ENCODE measurements around the gene MRPS21.

The MRPS21 gene

GRCh38 chr1:150283260-150283659 lies 10.4 kb upstream of the MRPS21 start:
- DNase-seq (ENCODE audit: extremely low spot score): no peak
- POLR2A ChIA-PET: no interaction called here
- CTCF ChIA-PET: interaction anchor here (0.6 to 0.8 kb wide), 2 partner anchors 27 to 85 kb away, joined by 3 to 5 read pairs; no protein-coding TSS in a partner anchor
- TF ChIP-seq L3MBTL2 (conservative IDR thresholded peaks at IDR 0.05) (no peak), ARNT (IDR thresholded peaks at IDR 0.05) (no peak), LEF1 (IDR thresholded peaks at IDR 0.05; ENCODE audit: borderline replicate concordance) (no peak), NFRKB (IDR thresholded peaks at IDR 0.05) (no peak), CTBP1 (IDR thresholded peaks at IDR 0.05; ENCODE audit: borderline replicate concordance) (no peak), FOXK2 (IDR thresholded peaks at IDR 0.05) (no peak), SUZ12 (IDR thresholded peaks at IDR 0.05) (no peak), TARDBP (IDR thresholded peaks at IDR 0.05) (no peak), HDGF (IDR thresholded peaks at IDR 0.05; ENCODE audit: borderline replicate concordance) (no peak), SP1 (IDR thresholded peaks at IDR 0.05) (no peak), PKNOX1 (IDR thresholded peaks at IDR 0.05) (no peak), ELF4 (IDR thresholded peaks at IDR 0.05) (no peak), FOXM1 (IDR thresholded peaks at IDR 0.05; ENCODE audit: borderline replicate concordance) (no peak), FOXA1 (IDR thresholded peaks at IDR 0.05) (no peak), BHLHE40 (IDR thresholded peaks at IDR 0.05; ENCODE audit: borderline replicate concordance) (no peak), ZNF384 (IDR thresholded peaks at IDR 0.05) (no peak)

GRCh38 chr1:150288382-150288781 lies 5.3 kb upstream of the MRPS21 start:
- TF ChIP-seq FOXA1 (IDR thresholded peaks at IDR 0.05): no peak
- TF ChIP-seq ZNF384 (IDR thresholded peaks at IDR 0.05): no peak
- TF ChIP-seq SP1 (IDR thresholded peaks at IDR 0.05): no peak
- no peak for TF ChIP-seq ARNT (IDR thresholded peaks at IDR 0.05)
- no peak for TF ChIP-seq BHLHE40 (IDR thresholded peaks at IDR 0.05; ENCODE audit: borderline replicate concordance)
- TF ChIP-seq LEF1 (IDR thresholded peaks at IDR 0.05; ENCODE audit: borderline replicate concordance): no peak
- TF ChIP-seq PKNOX1 (IDR thresholded peaks at IDR 0.05): no peak
- TF ChIP-seq NFRKB (IDR thresholded peaks at IDR 0.05): no peak
- TF ChIP-seq HDGF (IDR thresholded peaks at IDR 0.05; ENCODE audit: borderline replicate concordance): no peak
- no peak for TF ChIP-seq FOXM1 (IDR thresholded peaks at IDR 0.05; ENCODE audit: borderline replicate concordance)
- TF ChIP-seq ELF4 (IDR thresholded peaks at IDR 0.05): no peak
- TF ChIP-seq CTBP1 (IDR thresholded peaks at IDR 0.05; ENCODE audit: borderline replicate concordance): no peak
- TF ChIP-seq FOXK2 (IDR thresholded peaks at IDR 0.05): no peak
- no peak for TF ChIP-seq SUZ12 (IDR thresholded peaks at IDR 0.05)
- TF ChIP-seq L3MBTL2 (conservative IDR thresholded peaks at IDR 0.05): no peak
- no peak for DNase-seq (ENCODE audit: extremely low spot score)
- ChIA-PET CTCF (no interaction called here), POLR2A (interaction anchor here (1.4 to 1.6 kb wide), 2 partner anchors 33 kb away, joined by 3 to 4 read pairs; partner anchors contain the start of gene PRPF3)

DNA sequence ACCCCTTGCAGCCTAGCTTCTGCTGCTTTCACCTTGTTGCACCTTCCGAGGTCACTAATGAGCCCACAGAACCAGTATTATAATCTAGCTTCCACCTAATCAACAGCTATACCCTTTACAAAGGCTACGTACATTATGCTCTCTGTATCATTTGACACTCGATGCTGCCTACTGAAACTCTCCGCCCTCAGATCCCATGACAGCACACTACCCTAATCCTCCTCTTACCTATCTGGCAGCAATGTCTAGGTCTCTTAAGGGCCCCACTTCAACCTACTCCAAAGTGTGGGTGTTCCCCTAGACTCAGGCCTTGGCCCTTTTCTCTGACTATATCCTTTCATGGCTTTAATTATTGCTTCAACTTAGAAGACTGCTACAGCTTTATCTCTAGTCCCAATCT lies 4.8 kb upstream of the MRPS21 start:
- TF ChIP-seq NFRKB (IDR thresholded peaks at IDR 0.05) (no peak), FOXK2 (IDR thresholded peaks at IDR 0.05) (no peak), FOXM1 (IDR thresholded peaks at IDR 0.05; ENCODE audit: borderline replicate concordance) (no peak), SUZ12 (IDR thresholded peaks at IDR 0.05) (no peak), ARNT (IDR thresholded peaks at IDR 0.05) (no peak), PKNOX1 (IDR thresholded peaks at IDR 0.05) (no peak)
- CTCF ChIA-PET: no interaction called here
- no peak for DNase-seq (ENCODE audit: extremely low spot score)
- POLR2A ChIA-PET: interaction anchor here (1.6 kb wide), 1 partner anchor 33 kb away, joined by 3 read pairs; the partner anchor contains the start of gene PRPF3

DNA sequence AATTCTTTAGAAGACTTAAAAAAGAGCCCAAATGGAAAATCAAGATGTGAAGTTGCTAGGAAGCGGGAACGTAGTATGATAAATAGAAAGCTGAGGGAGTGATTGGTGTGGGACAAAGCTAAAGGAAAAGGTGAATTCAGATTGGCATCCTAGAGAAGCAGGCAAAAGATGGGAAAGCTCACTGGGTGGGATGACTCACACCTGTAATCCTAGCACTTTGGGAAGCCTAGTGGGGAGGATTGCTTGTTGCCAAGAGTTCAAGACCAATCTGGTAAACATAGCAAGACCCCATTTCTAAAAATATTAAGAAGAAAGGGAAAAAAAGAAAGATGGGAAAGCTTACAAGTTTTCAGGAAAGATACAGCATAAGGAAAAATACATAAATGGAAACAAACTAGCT lies 1.8 kb downstream of the MRPS21 start:
- ChIA-PET CTCF (no interaction called here), POLR2A (interaction anchor here (0.8 to 1.6 kb wide), 4 partner anchors 8 to 35 kb away, joined by 3 to 4 read pairs (median 4); partner anchors contain the start of gene C1orf54)
- TF ChIP-seq LEF1 (IDR thresholded peaks at IDR 0.05; ENCODE audit: borderline replicate concordance) (no peak), CTBP1 (IDR thresholded peaks at IDR 0.05; ENCODE audit: borderline replicate concordance) (no peak), FOXA1 (IDR thresholded peaks at IDR 0.05) (no peak)
- no peak for DNase-seq (ENCODE audit: extremely low spot score)

DNA sequence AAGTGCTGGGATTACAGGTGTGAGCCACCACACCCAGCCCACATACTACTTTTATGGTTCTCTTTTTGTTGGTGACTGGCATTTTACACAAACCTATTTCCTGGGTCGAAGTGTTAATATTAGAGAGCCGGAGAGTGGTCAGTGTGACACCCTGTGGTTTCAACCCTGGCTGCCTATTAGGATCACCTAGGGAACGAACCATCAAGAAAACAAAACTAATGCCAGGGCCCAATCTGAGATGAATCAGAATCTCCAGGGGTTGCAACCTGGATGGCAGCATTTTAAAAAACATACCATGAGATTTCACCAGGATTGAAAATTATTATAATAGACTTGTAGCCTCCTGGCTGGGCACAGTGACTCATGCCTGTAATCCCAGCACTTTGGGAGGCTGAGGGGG lies 6.1 kb downstream of the MRPS21 start:
- ChIA-PET POLR2A (no interaction called here), CTCF (no interaction called here)
- TF ChIP-seq SP1 (IDR thresholded peaks at IDR 0.05) (no peak), L3MBTL2 (conservative IDR thresholded peaks at IDR 0.05) (no peak), HDGF (IDR thresholded peaks at IDR 0.05; ENCODE audit: borderline replicate concordance) (no peak), PKNOX1 (IDR thresholded peaks at IDR 0.05) (no peak), BHLHE40 (IDR thresholded peaks at IDR 0.05; ENCODE audit: borderline replicate concordance) (no peak)
- no peak for DNase-seq (ENCODE audit: extremely low spot score)

- no peak for DNase-seq (ENCODE audit: extremely low spot score)
- TF ChIP-seq FOXK2 (IDR thresholded peaks at IDR 0.05) (no peak), SP1 (IDR thresholded peaks at IDR 0.05) (no peak), ARNT (IDR thresholded peaks at IDR 0.05) (no peak), NFRKB (IDR thresholded peaks at IDR 0.05) (no peak), FOXA1 (IDR thresholded peaks at IDR 0.05) (no peak), LEF1 (IDR thresholded peaks at IDR 0.05; ENCODE audit: borderline replicate concordance) (no peak)
- ChIA-PET POLR2A (no interaction called here), CTCF (no interaction called here)
Measured at GRCh38 chr1:150302338-150302737, 8.7 kb downstream of the MRPS21 start.

Data from HEK293T (cell line).